NCI-H524 (cell line): Measurements from ENCODE around the gene HSDL2.
"Not testable (repeated sequence)": the region's sequence is repeated elsewhere in the genome, so short reads cannot be mapped to it uniquely, and the experiment has no call there.

ENCODE experiments used
- DNase-seq, 2 experiments: peaks; one replicate each; lab custom pipeline; 2025; lab: John Stamatoyannopoulos, UW

Gene HSDL2

DNA sequence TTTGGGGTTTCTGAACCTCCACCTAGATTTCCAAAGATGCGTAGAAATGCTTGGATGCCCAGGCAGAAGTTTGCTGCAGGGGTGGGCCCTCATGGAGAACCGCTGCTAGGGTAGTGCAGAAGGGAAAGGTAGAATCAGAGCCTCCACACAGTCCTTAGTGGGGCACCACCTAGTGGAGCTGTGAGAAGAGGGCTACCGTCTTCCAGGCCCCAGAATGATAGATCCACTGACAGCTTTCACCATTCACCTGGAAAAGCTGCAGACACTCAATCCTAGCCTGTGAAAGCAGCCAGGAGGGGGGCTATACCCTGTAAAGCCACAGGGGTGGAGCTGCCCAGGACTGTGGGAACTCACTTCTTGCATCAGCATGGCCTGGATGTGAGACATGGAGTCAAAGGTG, 13.3 kb upstream of the HSDL2 start:
- no peak for DNase-seq

DNA sequence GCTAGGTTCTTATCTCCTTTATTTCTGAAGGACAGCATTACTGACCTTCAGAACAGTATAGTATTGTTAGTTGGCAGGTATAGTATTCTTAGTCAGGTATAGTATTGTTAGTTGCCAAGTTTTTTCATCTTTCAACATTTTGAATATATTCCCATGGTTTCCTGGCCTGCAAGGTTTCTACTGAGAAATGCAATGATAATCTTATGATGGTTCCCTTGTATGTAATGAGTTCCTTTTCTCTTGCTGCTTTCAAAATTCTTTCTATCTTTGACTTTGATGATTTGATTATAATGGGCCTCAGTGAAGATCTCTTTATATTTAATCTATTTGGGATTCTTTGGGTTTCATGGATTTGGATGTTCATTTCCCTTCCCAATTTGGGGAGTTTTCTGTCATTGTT, 12.4 kb upstream of the HSDL2 start:
- no peak for DNase-seq

GRCh38 chr9:112369817-112370216, 10.1 kb upstream of the HSDL2 start:
- DNase-seq: no peak

- no peak for DNase-seq
Measured at GRCh38 chr9:112371060-112371459, 8.8 kb upstream of the HSDL2 start.

GRCh38 chr9:112373666-112374065, 6.2 kb upstream of the HSDL2 start:
- not testable (repeated sequence) for DNase-seq

DNA sequence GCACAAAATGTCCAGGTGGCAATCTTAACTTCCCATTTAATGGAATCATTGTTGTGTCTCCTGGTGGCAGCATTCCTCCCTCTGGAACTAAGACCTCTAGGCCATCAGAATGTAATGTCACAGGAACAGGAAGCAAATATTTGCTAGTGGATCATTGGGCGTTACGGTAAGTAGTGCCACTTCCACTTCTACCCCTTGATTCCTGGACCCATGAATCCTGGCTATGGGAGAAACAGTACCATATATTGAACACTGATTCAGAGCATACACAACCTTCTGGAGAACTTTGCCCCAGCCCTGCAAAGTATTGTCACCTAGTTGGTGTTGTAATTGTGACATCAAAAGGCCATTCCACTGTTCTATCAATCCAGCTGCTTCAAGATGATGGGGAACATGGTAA, 5.7 kb upstream of the HSDL2 start:
- DNase-seq: not testable (repeated sequence)

GRCh38 chr9:112375361-112375760, 4.5 kb upstream of the HSDL2 start:
- DNase-seq: no peak

GRCh38 chr9:112377087-112377486, 2.8 kb upstream of the HSDL2 start:
- no peak for DNase-seq

DNA sequence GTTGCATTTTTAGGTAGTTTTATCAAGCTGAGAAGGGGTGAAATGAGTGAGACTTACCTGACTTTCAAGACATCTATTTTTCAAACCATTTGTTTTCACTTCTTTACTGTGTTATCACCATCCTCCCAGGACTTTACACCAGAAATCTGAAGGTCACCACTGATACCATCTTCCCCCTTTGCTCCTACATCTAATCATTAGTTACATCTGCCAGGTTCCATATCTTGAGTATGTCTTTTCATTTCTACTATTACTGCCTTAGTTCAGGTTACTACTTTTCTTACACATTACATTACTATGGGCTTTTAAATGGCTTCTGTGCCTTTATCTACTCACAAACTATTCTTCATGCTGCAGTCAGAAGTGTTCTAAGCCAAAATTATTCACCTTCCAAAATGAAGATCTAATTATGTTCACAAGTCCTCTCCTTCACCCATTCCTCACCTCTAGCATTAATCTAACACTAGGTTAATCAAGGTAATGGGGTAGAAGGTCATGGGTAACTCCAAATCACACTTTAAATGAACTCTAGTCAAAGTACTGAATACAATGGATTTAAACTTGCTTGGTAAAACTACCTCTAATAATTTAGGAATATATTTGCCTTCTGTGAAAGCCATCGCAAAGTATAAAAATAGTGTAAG, 2.1 kb upstream of the HSDL2 start:
- DNase-seq: no peak

DNA sequence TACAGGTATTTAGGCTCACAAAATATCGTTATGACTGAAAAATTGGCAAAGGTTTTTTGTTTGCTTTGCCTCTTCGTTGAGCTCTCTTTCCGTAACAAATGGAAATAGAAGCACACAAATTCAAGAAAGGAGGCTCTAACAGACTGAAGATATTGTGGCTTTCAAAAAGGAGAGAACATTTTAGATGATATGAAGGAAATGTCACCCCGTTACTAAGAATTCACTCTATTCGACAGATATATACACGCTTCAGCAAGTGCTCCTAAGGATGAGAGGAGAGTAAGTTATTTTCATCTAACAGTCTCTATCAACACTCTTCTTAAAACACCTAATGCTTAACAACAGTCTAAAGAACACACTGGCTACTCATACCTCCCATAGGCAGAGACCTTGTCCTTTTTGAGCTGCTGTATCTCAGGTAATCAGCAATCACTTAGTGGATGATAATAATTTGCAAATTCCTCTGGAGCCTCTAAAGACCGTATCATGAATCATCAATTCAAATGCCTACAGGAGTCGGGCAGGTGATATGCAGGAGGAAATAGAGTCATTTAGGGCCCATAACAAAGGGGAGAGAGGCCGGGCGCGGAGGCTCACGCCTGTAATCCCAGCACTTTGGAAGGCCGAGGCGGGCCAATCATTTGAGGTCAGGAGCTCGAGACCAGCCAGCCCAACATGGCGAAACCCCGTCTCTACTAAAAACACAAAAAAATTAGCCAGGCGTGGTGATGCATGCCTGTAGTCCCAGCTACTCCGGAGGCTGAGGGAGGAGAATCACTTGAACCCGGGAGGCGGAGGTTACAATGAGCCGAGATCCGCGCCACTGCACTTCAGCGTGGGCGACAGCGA, 1.4 kb upstream of the HSDL2 start:
- peak in 1 of 2 experiments; percentile 28 for DNase-seq

DNA sequence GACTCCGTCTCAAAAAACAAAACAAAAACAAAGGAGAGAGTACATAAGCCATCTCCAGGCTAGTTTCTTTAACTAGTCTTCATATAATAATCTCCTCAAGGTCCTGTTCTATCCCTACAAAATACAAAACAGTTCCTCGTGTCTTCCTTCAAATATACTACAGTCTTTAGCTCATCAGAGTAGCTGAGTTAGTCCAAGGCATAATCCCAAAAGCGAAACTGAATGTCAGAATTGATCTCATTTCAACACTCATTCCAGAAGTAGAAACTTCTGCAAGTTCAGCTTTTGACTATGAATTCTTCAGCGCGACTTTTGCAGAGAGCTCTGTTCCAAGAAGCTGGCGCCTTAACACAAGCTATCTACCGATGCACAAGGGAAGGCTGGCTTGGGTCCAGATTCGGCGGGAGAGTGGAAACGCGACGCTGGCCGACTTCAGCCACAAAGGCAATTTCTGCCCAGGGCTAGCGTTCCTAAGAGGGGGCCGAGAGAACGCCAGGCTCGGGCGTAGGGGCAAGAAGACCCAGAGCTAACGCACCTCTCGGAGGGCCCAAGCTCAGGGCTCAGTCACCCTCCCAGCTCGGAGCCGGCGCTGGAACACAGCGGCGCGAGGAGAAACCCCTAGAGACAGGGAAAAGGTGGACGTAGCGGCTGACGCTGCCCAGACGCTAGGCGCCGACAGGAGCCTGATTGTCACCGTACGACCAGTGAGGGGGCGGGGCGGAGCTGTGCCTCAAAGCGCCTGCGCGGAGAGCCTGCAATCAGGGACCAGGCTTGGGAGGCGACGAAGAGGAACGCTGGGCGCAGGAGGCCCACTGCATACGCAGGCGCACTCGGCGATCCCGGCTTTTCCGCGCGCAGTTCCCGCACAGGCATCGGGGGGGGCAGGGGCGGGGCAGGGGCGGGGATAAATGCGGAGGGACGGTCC, 469 bp upstream of the HSDL2 start:
- peak; percentile 99 for DNase-seq

GRCh38 chr9:112380825-112381221, 915 bp downstream of the HSDL2 start:
- DNase-seq: no peak

DNA sequence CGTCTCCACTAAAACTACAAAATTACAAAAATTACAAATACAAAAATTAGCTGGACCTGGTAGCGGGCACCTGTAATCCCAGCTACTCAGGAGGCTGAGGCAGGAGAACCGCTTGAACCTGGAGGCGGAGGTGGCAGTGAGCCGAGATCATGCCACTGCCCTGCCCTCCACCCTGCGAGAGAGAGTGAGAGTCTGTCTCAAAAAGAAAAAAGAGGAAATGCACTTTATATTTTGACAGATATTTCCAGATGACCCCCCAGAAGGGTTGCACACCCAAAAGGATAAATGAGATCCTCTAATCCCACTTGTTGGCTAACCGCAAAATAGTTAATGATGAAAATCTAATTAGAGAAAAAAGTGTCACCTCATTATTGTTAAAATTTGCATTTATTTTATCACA, 2.2 kb downstream of the HSDL2 start:
- no peak for DNase-seq

GRCh38 chr9:112382501-112383364, 2.8 kb downstream of the HSDL2 start:
- DNase-seq: no peak

- no peak for DNase-seq
Measured at GRCh38 chr9:112384219-112384618, 4.3 kb downstream of the HSDL2 start.

- DNase-seq: no peak
Measured at GRCh38 chr9:112384690-112385089, 4.8 kb downstream of the HSDL2 start.

DNA sequence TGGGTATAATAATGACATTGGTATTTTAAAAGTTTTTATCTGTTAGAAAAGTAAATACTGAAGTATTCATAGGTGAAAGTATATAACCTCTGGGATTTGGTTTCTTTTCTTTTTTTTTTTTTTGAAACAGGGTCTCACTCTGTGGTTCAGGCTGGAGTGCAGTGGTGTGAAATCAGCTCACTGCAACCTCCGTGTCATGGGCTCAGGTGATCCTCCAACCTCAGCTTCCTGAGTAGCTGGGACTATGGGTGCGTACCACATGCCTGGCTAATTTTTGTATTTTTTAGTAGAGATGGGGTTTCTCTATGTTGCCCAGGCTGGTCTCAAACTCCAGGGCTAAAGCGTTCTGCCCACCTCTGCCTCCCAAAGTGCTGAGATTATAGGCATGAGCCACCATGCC, 7.2 kb downstream of the HSDL2 start:
- DNase-seq: no peak

DNA sequence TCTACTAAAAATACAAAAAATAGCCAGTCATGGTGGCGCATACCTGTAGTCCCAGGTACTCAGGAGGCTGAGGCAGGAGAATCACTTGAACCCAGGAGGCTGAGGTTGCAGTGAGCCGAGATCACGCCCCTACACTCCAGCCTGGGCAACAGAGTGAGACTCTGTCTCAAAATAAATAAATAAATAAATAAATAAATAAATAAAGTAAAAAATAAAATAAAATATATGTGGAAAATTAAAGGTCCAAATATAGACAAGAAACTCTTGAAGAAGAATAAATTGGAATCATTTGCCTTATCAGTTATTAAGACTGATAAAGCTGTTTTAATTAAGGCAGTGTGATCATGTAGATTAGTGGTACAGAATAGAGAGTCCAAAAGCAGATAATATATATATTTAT, 10.0 kb downstream of the HSDL2 start:
- DNase-seq: not testable (repeated sequence)

DNA sequence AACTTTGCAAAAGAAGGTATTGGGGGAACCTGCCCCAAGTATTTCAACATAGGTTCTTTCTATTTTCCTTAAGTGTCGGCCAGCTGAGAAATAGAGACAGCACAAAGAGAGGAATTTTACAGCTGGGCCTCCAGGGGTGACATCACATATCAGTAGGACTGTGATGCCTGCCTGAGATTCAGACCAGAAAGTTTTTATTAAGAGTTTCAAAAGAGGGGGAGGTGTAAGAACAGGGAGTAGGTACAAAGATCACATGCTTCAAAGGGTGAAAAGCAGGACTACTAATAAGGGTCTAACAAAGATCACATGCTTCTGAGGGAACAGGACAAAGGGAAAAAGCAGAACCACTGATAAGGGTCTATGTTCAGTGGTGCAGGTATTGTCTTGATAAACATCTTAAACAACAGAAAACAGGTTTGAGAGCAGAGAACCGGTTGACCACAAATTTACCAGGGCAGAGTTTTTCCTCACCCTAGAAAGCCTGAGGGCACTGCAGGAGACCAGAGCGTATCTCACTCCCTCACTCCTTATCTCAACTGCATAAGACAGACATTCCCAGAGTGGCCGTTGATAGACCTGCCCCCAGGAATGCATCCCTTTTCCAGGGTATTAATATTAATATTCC, 12.1 kb downstream of the HSDL2 start:
- not testable (repeated sequence) for DNase-seq

- not testable (repeated sequence) for DNase-seq
Measured at GRCh38 chr9:112393146-112393545, 13.2 kb downstream of the HSDL2 start.

- no peak for DNase-seq
Measured at GRCh38 chr9:112396416-112396815, 16.5 kb downstream of the HSDL2 start.
